SHP77 (cell line): Measurements from ENCODE around the gene JARID2.

Experiments used
- DNase-seq, 2 experiments: peaks; one replicate each; lab custom pipeline; 2025; lab: John Stamatoyannopoulos, UW

The JARID2 gene

GRCh38 chr6:15357782-15358181 lies 111.9 kb downstream of the JARID2 start:
- DNase-seq, result no peak

DNA sequence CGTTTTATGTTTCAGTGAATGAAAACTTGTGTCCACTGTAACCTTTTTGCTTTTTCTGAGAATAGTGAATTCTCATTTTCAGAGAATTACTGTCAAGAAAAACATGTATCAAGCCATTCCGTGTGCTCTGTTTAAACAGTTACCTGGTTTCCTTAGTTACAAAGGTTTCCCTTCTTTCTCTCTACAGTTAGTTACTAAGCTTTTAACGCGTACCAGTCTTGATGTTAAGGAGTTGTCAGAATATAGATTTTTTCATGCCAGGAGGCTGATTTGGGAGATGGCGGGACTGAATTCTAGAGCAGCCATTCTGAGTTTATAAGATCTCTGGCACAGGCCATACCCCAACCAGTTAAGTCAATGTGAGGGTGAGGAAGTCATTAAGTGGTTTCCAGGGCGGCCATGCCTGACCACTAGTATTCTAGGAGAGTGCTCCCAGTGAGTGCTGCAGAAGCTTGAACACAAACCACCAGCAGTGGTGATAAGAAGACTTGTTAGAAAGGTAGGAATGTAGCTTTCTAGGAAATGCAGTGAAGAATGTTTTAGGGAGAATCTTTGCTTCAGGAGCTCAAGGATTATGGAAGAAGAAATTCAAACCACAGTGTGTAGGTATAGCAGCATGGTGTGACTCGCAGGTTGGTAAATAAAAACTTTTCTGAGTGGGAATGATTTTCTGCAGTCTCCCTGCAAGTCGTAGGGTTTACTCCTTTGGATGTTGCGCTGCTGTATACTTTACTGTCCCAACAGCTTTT lies 112.9 kb downstream of the JARID2 start:
- DNase-seq, result no peak

DNA sequence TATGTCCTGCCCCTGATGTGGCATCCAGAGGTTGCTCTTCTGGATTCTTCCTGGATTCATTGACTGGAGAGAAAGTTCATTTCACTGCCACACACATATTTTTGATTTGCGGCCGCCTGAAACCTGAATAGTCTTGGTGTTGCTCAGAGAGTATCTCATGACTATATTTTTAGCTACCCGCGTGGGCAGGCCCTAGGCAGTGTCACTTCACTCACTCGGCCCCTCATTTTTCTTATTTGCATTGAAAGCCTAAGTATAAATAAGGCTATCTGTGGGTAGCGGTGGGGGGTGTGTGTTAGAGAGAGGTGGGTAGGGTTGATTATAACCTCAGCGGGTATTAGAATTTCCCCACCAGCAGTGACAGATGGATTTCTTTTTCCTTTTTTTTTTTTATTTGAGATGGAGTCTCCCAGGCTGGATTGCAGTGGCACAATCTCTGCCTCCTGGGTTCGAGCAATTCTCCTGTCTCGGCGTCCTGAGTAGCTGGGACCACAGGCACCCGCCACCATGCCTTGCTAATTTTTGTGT lies 113.5 kb downstream of the JARID2 start:
- no peak for DNase-seq

DNA sequence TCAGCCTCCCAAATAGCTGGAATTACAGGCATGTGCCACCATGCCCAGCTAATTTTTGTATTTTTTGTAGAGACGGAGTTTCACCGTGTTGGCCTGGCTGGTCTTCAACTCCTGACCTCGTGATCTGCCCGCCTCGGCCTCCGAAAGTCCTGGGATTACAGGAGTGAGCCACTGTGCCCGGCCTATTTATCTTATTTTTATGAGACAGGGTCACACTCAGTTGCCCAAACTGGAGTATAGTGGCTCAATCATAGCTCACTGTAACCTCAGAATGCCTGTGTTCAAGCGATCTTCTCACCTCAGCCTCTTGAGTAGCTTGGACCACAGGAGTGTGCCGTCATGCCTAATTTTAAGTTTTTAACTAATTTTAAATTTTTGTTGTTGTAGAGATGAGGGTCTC lies 114.4 kb downstream of the JARID2 start:
- DNase-seq, result no peak

DNA sequence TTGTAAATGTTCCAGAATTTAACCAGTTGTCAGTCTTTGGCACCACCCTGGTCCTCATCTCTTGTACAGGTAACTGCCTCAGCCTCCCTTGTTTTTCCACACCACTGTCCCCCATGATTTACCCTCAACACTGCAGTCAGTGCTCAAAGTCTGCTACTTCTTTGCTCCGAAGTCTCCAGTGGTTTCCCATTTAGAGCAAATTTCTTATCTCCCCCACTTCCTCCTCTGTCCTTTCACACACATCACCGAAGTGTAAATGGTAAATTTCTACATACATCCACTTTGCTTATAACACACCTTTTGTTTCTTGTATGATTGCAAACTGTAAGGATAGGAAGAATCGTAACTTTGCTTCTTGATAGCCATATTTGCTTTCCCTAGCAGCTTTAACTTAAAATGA lies 115.3 kb downstream of the JARID2 start:
- no peak for DNase-seq

- no peak for DNase-seq
Measured at GRCh38 chr6:15362274-15363160, 116.6 kb downstream of the JARID2 start.

GRCh38 chr6:15363164-15363522 lies 117.3 kb downstream of the JARID2 start:
- DNase-seq, result no peak

- no peak for DNase-seq
Measured at GRCh38 chr6:15363523-15364400, 117.9 kb downstream of the JARID2 start.

DNA sequence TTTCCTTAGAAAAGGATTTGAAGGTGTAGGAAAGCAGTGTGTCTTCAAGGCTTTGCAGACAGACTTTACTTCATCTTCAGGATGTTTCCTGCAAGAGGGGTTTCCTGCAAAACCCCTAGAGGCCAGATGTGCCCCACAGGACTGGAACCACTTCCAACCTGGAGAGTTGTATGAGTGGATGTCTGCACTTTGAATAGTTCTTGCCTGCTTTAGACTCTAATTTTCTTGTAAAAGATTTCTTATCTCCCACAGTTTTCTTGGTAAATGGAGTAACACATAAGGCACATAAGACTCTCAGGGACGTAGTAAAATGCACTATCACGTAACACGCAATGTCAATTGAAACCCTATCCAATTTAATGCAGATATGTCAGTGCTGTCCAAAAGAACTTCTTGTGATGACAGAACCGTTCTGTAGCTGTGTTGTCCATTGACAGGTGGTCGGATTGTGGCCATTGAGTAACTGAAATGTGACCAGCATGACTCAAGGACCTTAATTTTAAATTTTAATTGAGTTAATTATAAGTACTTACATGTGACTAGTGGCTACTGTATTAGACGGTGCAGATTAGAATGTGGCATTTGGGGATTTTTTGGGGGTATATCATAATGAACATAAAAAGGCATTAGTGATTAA lies 118.7 kb downstream of the JARID2 start:
- DNase-seq, result no peak

GRCh38 chr6:15365273-15365687 lies 119.4 kb downstream of the JARID2 start:
- peak; percentile 64 to 83 for DNase-seq

DNA sequence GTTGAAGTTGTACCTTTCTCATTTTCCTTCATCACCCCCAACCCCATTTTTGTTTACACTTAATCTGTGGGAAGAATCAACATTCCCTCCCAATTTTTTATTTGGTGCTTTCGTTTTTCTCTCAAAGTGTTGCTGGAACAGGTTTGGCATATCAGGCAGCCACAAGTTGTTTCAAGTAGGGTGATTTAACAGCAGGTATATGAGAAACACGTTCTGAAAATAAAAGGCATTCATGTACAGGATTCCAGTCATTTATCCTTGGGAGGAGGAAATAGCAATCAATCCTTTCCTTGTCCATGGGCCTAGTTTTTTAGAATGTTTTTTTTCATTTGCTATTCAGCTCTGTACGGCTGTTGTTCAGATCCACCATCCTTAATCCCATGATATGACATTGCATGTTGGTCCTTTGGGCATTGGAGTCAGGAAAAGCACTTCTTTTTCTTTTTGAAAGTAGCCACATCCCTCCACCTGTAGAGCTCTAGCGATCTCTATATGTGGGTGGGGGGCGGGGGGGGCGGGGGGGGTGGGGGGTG lies 120.2 kb downstream of the JARID2 start:
- DNase-seq, result no peak

- no peak for DNase-seq
Measured at GRCh38 chr6:15366879-15367278, 121.0 kb downstream of the JARID2 start.

GRCh38 chr6:15368186-15368585 lies 122.3 kb downstream of the JARID2 start:
- DNase-seq, result no peak

- no peak for DNase-seq
Measured at GRCh38 chr6:15368873-15369272, 123.0 kb downstream of the JARID2 start.

- no peak for DNase-seq
Measured at GRCh38 chr6:15369838-15370237, 124.0 kb downstream of the JARID2 start.

GRCh38 chr6:15370733-15371671 lies 125.1 kb downstream of the JARID2 start:
- no peak for DNase-seq

DNA sequence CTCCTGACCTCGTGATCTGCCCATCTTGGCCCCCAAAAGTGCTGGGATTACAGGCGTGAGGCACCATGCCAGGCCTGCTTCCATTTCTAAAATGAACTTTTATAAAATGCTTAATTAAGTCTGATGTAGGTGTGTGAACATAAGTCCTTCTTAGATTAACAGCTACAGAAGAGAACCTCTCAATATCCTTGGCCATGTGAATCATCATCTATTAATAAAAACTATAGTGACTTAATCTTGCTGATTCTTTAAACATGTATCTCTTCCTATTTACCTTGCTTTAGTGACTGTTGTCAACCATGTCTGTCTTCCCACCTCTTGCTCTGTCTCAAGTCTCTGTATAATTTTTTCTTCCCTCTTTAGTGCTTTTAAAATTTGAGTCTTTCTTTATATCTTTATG lies 127.1 kb downstream of the JARID2 start:
- no peak for DNase-seq

DNA sequence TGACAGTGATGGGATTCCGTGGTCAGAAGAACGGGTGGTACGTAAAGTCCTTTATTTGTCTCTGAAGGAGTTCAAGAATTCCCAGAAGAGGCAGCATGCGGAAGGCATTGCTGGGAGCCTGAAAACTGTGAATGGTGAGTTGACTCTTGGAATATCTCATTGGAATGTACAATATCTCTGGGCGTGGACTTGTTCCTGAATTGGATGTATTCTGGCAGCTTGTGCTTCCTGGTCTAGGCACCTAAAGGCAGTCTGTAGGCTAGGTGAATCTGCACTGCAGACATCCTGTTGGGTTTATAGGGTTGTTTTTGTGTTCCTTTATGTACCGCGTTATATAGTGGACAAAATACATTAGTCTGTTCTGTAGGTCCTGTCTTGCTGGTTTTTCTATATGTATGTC lies 128.2 kb downstream of the JARID2 start:
- DNase-seq, result no peak

DNA sequence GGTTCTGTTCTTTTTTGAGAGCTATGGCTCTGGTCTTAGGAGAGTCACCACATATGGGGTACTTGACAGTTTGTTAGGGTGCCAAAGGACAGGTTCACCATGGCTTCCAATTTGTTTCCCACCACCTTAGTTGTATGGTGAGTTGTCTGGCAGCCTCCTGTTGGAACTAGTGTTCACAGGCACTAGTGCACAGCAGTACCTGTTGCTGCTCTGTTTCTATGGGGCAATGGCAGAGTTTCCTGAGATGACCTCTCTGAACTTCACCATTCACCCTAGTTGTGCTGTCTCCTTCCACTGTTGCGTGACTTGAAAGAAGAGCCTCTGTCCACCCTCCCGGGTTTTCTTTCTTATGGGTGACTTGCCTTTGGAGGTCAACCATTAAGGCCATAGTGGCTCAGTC lies 129.1 kb downstream of the JARID2 start:
- no peak for DNase-seq

GRCh38 chr6:15375638-15376290 lies 129.9 kb downstream of the JARID2 start:
- no peak for DNase-seq
